Astrocyte of the spinal cord (primary cell): ENCODE measurements around the gene ZNF689.
"Not testable (repeated sequence)": the region's sequence is repeated elsewhere in the genome, so short reads cannot be mapped to it uniquely, and the experiment has no call there.

Experiments
- DNase-seq: peaks from one replicate; pipeline ENCODE4 v3.0.0; 2011; ENCODE audit warnings: low read depth, low spot score
- H3K4me3 ChIP-seq: 2 replicates; pipeline ENCODE4 v1.5.1; 2011; ENCODE audit warnings: low read depth, mild to moderate bottlenecking, low read length, moderate library complexity
- CTCF ChIP-seq: IDR thresholded peaks from 2 replicates; pipeline ENCODE4 v1.5.1; 2012; ENCODE audit warnings: low read depth, mild to moderate bottlenecking, low read length, inconsistent platforms
- in situ Hi-C: cut with HindIII; loops from 2 replicates; pipeline ENCODE4 v1.10.0; 2017; ENCODE audit warnings: low sequenced_read_pairs

The ZNF689 gene

DNA sequence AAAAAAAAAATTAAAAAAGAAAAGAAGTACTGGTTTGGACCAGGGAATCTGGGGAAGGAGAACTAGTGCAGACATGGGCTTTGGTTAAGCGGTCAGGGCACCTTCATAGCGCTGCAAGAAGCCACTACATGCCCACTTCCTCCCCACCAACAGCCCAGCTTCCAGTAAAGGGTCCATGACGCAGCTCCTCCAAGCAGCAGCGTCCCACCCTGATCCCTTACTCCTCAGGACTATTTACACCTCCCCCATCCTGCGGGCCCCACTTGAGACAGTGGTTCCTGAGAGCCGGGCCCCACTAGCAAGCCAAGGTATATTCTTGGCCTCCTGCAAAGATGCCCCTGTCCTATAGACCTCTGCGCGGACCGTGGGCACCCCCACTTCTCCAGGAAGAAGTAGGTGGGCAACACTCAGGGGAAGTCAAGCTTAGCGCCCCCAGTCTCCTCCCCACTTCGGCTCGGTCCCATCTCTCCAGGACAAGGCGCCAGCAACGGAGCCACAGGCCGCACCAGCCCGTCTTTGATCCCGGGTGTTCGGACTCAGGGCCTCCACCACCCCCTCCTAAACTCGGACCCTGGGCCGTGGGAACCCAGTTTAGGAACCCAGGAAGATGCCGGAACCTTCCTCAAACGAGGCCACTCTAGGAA is 39.7 kb upstream of the ZNF689 start:
- peak; percentile 5 for DNase-seq
- in situ Hi-C loops, result no loop called here
- H3K4me3 ChIP-seq, result peak overlapping the region; percentile 73
- TF ChIP-seq CTCF, result no peak

DNA sequence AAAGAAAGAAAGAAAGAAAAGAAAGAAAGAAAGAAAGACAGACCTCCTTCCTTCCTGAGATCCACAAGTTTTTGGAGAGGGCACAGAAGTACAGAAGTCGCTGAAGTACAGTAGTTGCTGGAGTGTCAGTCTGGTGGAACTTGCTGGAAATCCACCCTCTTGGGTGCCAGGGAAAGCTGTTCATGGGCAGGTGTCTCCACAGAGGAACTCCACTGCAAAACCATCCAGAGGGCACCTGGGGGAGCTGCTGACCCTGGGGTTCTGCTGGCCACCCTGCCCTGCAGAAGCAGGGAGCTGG is 37.0 kb upstream of the ZNF689 start:
- H3K4me3 ChIP-seq, result no peak overlapping the region
- no peak for DNase-seq
- TF ChIP-seq CTCF, result no peak
- in situ Hi-C loops, result no loop called here

GRCh38 chr16:30645727-30646126 is 35.5 kb upstream of the ZNF689 start:
- in situ Hi-C loops, result no loop called here
- no peak overlapping the region for H3K4me3 ChIP-seq
- no peak for DNase-seq

DNA sequence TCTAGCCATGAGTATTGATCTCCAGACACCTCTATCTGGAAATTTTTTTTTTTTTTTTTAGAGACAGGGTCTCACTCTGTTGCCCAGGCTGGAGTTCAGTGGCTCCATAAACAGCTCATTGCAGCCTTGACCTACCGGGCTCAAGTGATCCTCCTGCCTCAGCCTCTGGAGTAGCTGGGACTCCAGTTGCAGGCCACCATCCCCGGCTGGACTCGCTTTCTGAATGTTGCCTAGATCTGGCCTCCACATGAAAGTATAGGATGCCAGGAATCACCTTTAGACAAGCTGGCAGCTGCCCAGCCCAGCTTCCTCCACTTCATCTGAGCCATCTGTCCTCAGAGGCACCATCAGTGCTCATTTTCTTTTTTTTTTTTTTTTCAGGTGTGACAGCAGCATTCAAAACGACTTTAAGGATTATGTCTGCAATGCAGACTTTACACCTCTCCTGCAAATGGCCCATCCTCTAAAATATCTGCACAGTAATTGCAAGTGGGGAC is 34.2 kb upstream of the ZNF689 start:
- DNase-seq, result no peak
- H3K4me3 ChIP-seq, result no peak overlapping the region
- no peak for TF ChIP-seq CTCF
- in situ Hi-C loops, result no loop called here

More at GRCh38 chr16:30645727-30646126, 35.5 kb upstream of the ZNF689 start:
- TF ChIP-seq CTCF, result no peak

DNA sequence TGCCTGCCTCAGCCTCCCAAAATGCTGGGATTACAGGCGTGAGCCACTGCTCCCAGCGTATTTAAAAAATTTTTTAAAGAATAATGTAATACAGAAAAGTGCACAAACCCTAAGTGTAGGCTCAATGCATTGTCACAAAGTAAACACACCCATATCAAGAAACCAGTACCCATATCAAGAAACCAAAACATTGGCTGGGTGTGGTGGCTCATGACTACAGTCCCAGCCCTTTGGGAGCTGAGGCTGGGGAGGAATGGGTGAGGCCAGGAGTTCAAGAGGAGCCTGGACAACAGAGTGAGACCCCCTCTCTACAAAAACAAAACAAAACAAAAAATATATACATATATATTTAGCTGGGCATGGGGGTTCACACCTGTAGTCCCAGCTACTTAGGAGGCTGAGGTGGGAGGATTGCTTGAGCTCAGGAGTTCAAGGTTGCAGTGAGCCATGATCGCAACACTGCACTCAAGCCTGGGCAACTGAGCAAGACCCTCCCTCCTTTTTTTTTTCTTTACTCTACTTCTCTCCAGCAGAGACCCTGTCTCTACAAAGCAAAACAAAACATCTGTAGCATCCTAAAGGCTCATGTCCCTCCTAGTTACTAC is 31.3 kb upstream of the ZNF689 start:
- in situ Hi-C loops, result no loop called here
- H3K4me3 ChIP-seq, result no peak overlapping the region
- TF ChIP-seq CTCF, result no peak
- DNase-seq, result no peak

DNA sequence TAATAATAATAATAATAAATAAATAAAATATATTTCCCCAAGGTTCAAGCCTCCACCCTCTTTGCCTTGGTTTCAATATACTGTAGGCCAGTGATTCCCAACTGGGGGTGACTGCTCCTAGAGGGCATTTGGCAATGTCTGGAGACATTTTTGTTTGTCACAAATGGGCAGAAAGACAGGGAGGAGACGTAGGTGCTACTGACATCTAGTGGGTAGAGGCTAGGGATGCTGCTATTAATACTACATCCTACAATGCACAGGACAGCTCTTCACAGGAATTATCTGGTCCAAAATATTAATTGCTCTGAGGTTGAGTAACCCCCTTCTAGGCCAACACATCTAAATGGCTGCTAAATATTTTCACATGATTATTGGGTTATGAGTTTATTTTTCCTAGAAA is 27.8 kb upstream of the ZNF689 start:
- DNase-seq, result peak; percentile 40
- H3K4me3 ChIP-seq, result no peak overlapping the region
- in situ Hi-C loops, result no loop called here
- peak; percentile 69 for TF ChIP-seq CTCF

- DNase-seq, in situ Hi-C loops, H3K4me3 ChIP-seq: not testable (repeated sequence)
Measured at GRCh38 chr16:30637139-30637538, 26.9 kb upstream of the ZNF689 start.
